Measurements from ENCODE around the gene PLEKHG5. TPM values are rescaled to one million over a fixed set of nuclear protein-coding genes. Genes with fewer than 3 reads are reported as not detected.

Gene PLEKHG5
- total RNA-seq, 1 donor from 2014 or later: 32.4 TPM

DNA sequence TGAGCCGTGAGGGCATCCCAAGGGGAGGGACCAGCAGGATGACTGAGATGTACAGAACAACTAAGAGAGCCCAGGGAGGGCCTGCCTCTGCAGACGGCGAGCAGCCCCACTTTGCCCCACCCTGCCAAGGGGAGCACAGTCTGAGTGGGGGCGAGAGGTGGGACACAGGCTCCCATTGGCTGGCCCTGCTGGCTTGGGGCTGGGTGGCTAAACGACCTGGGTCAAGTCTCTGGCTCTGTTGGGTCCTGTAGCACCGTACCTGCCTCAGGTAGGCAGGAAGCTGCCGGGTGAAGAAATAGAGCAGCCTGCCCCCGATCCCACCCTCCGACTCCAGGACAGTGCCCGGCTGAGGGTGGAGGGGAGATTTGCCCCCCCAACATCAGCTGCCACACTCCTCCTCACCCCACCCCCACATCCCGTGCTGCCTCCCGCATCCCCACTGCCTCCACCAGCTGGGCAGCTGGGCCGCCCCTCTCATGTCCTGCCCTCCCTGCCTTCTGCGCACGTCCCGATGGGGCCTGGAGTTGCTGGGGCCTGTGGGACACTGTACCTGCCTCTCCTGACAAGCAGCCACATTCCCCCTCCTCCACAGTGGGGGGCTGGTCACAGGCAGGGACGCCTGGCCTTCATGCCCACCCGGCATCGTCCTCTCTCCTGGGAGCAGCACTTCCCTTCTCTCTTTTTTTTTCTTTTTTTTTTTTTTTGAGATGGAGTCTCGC, 12.6 kb upstream of the PLEKHG5 start:
- H3K27ac Mint-ChIP-seq (ENCODE audit: unreplicated experiment): no peak overlapping the region
- TF ChIP-seq, protein P1, sequence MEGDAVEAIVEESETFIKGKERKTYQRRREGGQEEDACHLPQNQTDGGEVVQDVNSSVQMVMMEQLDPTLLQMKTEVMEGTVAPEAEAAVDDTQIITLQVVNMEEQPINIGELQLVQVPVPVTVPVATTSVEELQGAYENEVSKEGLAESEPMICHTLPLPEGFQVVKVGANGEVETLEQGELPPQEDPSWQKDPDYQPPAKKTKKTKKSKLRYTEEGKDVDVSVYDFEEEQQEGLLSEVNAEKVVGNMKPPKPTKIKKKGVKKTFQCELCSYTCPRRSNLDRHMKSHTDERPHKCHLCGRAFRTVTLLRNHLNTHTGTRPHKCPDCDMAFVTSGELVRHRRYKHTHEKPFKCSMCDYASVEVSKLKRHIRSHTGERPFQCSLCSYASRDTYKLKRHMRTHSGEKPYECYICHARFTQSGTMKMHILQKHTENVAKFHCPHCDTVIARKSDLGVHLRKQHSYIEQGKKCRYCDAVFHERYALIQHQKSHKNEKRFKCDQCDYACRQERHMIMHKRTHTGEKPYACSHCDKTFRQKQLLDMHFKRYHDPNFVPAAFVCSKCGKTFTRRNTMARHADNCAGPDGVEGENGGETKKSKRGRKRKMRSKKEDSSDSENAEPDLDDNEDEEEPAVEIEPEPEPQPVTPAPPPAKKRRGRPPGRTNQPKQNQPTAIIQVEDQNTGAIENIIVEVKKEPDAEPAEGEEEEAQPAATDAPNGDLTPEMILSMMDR (IDR thresholded peaks at IDR 0.05): no peak
- peak; percentile 85 for DNase-seq (ENCODE audit: low spot score)
- no peaks in the 10 kb centered on the region for H3K9me3 Mint-ChIP-seq (ENCODE audit: low read depth)
- no peak overlapping the region for H3K4me3 Mint-ChIP-seq (ENCODE audit: unreplicated experiment)
- H3K36me3 Mint-ChIP-seq (ENCODE audit: low read depth): no peaks in the 10 kb centered on the region
- peaks cover 38% of the 10 kb centered on the region for H3K4me1 Mint-ChIP-seq (ENCODE audit: low read depth)
- H3K27me3 Mint-ChIP-seq (ENCODE audit: low read depth): no peaks in the 10 kb centered on the region

DNA sequence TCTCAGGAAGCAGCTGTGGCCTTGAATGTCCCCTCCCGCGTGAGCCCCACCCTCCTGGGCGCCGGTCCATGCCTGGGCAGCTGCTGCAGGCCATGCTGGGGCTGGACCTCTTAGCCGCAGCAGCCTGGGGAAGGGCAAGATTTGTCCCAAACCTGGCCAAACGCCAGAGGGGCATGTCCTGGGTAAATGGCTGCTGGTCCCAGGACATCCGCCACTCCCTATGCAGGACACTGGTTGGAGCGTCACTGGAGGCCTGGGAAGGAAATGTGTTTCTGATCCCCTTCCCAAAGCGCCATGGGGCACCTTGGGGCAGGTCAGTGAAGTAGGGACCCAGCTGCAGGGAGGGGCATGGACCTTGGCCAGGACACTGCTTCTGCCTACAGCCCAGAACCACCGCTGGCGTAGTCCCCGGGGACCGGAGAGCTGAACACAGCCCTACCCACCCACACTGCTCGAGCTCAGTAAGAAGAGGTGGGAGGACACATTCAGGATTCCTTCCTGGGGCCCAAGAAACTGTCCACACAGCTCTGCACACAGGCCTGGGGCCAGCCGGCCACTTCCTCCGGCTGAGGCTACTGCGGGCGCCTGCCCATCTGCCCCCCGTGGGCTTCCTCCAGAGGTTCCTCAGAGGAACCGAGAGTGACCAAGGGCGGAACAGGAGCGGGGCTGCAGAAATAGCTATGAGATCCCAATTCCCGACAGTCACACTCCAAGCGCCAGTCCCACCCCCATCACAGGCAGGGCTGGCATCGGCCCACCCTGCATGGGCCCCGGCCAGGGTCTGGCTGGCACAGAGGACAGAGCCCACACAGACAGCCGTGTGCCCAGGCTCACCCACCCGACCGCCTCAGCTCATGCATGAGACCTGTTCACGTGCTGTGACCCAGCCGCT, 10.8 kb upstream of the PLEKHG5 start:
- TF ChIP-seq, protein P1 (IDR thresholded peaks at IDR 0.05): no peak
- Mint-ChIP-seq H3K9me3 (ENCODE audit: low read depth) (no peaks in the 10 kb centered on the region), H3K36me3 (ENCODE audit: low read depth) (no peaks in the 10 kb centered on the region), H3K27ac (ENCODE audit: unreplicated experiment) (peak overlapping the region; percentile 82), H3K4me3 (ENCODE audit: unreplicated experiment) (no peak overlapping the region), H3K4me1 (ENCODE audit: low read depth) (peaks cover 50% of the 10 kb centered on the region), H3K27me3 (ENCODE audit: low read depth) (no peaks in the 10 kb centered on the region)
- peak; percentile 87 for DNase-seq (ENCODE audit: low spot score)

DNA sequence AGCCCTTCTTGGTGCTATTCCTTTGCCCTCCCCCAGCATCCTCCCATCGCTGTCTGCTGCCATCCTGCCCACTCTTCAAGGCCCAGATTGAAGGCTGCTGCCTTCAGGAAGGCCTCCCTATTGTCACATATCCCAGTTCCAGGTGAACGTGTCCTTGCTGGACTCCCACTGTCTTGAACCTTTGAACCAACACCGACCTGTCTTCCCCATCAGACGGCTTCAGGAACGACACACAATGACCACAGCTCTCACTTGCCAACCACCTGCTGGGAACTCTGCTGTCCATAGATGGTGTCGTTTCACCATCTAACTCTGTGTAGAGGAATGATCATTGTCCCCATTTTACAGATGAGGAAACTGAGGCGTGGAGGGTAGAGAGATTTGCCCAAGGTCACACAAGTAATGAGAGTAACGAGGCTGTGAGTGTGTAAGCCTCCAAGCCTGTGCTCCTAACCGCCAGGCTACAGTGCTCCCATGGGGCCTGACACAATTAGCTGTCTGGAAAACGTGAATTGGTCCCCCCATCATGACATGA, 9.9 kb upstream of the PLEKHG5 start:
- H3K4me1 Mint-ChIP-seq (ENCODE audit: low read depth): peaks cover 48% of the 10 kb centered on the region
- TF ChIP-seq, protein P1 (IDR thresholded peaks at IDR 0.05): peak; percentile 50
- peak overlapping the region; percentile 87 for H3K27ac Mint-ChIP-seq (ENCODE audit: unreplicated experiment)
- H3K9me3 Mint-ChIP-seq (ENCODE audit: low read depth): no peaks in the 10 kb centered on the region
- DNase-seq (ENCODE audit: low spot score): no peak
- no peaks in the 10 kb centered on the region for H3K36me3 Mint-ChIP-seq (ENCODE audit: low read depth)
- no peaks in the 10 kb centered on the region for H3K27me3 Mint-ChIP-seq (ENCODE audit: low read depth)
- H3K4me3 Mint-ChIP-seq (ENCODE audit: unreplicated experiment): peak overlapping the region; percentile 5

DNA sequence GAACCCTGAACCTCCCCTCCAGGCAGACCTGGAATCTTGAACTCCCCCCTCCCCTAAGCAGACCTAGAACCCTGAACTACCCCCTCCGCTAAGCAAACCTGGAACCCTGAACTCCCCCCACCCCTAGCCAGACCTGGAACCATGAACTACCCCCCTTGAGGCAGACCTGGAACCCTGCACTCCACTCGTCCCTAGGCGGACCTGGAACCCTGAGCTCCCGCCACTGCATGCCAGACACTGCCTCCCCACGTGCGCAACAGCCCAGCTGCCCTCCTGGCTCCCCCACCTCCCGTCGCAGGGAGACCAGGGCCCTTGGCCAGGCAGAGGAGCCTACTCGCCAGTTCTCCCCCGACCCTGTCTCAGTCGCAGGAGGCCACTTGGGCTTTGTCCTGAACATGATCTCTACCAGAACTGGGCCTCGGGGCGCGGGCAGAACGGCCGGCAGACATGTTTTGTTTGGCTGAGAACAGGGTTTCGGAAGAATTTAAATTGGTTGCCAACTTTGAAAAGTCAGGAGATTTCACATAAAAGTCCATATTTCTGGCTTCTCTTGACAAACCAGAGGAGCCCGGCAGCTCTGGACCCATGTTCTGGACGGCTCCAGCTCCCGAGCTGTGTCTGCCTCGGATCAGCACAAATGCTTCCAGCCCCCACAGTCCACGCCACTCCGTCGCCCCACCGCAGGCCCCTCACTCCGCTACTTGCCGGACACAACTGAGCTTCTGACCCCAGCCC, 9.2 kb upstream of the PLEKHG5 start:
- DNase-seq (ENCODE audit: low spot score): peak; percentile 92
- H3K27ac Mint-ChIP-seq (ENCODE audit: unreplicated experiment): peak overlapping the region; percentile 87
- H3K4me3 Mint-ChIP-seq (ENCODE audit: unreplicated experiment): peak overlapping the region; percentile 5

More for the DNA sequence above, 9.2 kb upstream of the PLEKHG5 start:
- no peaks in the 10 kb centered on the region for H3K27me3 Mint-ChIP-seq (ENCODE audit: low read depth)
- TF ChIP-seq, protein P1 (IDR thresholded peaks at IDR 0.05): no peak
- no peaks in the 10 kb centered on the region for H3K36me3 Mint-ChIP-seq (ENCODE audit: low read depth)
- peaks cover 54% of the 10 kb centered on the region for H3K4me1 Mint-ChIP-seq (ENCODE audit: low read depth)
- H3K9me3 Mint-ChIP-seq (ENCODE audit: low read depth): no peaks in the 10 kb centered on the region

Measured in chondrocyte (in vitro differentiated cells).